Retinal pigment epithelial cell (primary cell): ENCODE data around the gene MAGEA8.

Experiments used
- DNase-seq: peaks from one replicate; pipeline ENCODE4 v3.0.0-alpha.2; 2010; ENCODE audit warnings: low read depth
- H3K4me3 ChIP-seq: 2 replicates; pipeline ENCODE4 v1.5.1; 2011; ENCODE audit warnings: mild to moderate bottlenecking, low read length, control low read depth, moderate library complexity
- TF ChIP-seq, protein P1 (sequence below): conservative IDR thresholded peaks from 2 replicates; pipeline ENCODE4 v1.5.1; 2011; ENCODE audit warnings: low read depth, low read length, control low read depth, inconsistent platforms

Gene MAGEA8

DNA sequence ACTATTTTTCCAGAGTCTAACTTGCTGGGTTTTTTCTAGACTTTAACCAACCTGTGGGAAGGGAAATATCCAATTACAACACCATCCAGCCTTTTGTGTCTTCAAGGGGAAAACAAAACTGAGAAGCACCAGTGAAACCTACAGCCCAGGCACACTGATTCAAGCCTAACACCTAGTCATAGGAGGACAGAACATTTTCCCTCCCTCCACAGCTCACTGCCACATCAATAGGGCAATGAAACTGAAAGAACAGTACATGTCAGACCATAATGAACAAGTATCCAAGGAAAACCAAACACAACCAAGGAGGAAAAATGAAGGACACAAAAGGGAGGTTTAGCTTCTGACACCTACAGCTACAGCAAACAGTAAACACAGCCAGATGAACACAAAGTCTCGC is 17.6 kb downstream of the MAGEA8 start:
- no peak overlapping the region for H3K4me3 ChIP-seq
- no peak for DNase-seq
- TF ChIP-seq, protein P1, sequence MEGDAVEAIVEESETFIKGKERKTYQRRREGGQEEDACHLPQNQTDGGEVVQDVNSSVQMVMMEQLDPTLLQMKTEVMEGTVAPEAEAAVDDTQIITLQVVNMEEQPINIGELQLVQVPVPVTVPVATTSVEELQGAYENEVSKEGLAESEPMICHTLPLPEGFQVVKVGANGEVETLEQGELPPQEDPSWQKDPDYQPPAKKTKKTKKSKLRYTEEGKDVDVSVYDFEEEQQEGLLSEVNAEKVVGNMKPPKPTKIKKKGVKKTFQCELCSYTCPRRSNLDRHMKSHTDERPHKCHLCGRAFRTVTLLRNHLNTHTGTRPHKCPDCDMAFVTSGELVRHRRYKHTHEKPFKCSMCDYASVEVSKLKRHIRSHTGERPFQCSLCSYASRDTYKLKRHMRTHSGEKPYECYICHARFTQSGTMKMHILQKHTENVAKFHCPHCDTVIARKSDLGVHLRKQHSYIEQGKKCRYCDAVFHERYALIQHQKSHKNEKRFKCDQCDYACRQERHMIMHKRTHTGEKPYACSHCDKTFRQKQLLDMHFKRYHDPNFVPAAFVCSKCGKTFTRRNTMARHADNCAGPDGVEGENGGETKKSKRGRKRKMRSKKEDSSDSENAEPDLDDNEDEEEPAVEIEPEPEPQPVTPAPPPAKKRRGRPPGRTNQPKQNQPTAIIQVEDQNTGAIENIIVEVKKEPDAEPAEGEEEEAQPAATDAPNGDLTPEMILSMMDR: no peak

DNA sequence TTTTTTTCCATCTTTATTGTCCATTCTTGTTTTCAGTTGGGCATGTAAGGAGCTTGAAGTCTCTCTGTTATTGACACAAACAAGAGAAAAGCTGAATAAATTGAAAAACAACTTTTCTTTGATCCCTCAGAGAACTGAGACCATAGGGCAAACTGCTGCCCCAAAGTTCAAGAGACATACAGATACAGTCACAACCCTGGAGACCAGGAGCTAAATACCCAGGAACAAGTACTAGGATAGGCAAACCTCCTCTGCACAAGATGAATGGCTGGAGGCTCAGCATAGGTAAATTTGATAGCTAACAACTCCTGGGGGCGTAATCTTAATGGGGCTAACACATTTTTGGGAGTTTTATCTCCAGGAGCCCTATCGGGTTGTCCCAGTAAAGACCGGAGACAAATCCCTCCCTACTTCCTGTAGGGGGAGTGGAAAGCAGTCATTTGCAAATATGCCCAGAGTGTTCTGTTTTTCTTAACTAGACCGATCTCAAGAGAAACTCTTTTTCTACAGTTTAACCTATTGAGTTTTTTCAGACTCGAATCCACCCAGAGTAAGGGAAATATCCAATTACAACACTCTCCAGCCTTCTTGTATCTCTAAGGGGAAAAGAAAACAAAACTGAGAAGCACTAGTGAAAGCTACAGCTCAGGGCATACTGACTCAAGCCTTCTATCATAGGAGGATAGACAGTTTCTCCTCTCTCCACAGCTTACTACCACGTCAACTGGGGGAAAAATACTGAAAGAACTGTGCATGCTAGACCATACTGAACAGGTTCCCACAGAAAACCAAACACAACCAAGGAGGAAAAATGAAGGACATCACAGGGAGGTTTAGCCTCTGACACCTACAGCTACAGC is 23.1 kb downstream of the MAGEA8 start:
- no peak overlapping the region for H3K4me3 ChIP-seq
- DNase-seq: no peak
- TF ChIP-seq, protein P1: no peak

DNA sequence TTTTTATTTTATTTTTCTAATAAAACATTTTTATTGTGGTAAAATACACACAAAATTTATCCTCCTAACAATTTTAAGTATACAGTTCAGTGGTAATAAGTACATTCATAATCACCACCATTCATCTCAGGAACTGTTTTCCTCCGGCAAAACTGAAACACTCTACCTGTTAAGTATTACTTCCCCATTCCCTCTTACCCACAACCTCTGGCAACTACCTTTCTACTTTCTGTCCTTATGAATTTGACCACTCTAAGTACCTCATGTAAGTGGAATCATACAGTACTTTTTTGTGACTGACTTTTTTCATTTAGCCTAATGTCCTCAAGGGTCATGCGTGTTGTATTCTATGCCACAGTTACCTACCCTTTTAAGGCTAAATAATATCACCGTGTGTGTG is 27.3 kb downstream of the MAGEA8 start:
- TF ChIP-seq, protein P1: no peak
- H3K4me3 ChIP-seq: no peak overlapping the region
- DNase-seq: no peak

DNA sequence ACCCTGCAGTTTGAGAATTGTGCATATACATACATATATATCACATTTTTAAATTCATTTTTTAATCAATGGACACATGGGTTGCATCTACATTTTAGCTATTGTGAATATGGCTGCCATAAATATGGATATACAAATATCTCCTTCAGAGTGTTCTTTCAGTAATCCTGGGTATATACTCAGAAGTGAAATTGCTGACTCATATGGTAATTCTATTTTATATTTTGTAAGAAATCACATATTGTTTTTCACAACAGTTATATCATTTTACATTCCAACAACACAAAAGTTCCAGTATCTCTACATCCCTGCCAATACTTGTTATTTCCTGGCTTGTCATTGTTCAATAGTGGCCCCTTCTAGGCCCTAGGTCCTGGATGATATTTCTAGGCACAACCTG is 27.7 kb downstream of the MAGEA8 start:
- DNase-seq: no peak
- TF ChIP-seq, protein P1: no peak
- no peak overlapping the region for H3K4me3 ChIP-seq

DNA sequence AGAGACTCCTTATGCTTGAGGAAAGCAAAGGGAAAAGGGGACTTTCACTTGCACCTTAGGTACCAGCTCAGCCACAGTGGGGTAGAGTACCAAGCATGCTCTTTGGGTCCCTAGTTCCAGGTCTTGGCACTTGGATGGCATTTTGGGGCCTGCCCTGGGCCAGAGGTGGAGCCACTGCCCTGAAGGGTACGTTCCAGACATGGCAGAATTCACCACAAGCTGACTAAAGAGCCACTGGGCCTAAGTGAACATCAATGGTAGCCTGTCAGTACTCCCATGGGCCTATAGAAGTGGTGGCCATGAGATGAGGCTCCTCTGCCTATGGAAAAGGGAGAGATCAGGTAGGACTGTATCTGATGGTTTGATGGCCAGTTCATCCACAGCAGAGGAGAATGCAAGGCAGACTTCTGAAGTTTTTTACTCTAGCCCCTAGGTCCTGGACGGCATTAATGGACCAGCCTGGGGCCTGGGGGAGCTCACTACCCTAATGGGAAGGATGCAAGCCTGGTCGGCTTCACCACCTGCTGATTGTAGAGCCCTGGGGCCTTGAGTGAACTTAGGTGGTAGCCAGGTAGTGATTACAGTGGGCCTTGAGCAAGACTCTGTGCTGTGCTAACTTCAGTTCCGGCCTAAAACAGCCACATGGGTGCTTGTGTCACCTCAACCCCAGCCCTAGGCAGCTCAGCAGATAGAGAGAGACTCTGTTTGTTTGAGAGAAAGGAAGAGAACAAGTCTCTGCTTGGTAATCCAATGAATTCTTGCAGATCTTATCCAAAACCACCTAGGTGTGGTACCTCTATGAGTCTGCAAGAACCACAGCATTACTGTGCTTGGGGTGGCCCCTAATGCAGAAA is 28.6 kb downstream of the MAGEA8 start:
- H3K4me3 ChIP-seq: no peak overlapping the region
- no peak for DNase-seq
- TF ChIP-seq, protein P1: no peak

DNA sequence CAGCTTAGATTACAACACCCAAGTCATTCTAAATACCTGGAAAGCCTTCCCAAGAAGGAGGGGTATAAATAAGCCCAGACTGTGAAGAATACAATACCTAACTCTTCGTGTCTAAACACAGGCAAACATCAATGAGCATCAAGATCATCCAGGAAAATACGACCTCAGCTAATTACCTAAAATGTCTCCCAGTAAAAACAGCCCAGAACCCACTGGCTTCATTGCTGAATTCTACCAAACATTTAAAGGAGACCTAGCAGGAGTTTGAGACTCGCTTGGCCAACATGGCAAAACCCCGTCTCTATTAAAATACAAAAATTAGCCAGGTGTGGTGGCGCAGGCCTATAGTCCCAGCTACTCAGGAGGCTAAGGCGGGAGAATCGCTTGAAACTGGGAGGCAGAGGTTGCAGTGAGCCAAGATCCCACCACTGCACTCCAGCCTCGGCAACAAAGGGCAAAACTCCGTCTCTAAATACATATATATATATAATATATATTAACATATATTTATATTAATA is 29.3 kb downstream of the MAGEA8 start:
- TF ChIP-seq, protein P1: no peak
- H3K4me3 ChIP-seq: no peak overlapping the region
- DNase-seq: no peak
